Parathyroid adenoma (tissue), 2 donors: Measurements from ENCODE around the gene ANKS6.

Experiments
- H2AFZ ChIP-seq: fragments of 300-600 bp; sonication (generic); one replicate; pipeline ENCODE4 v1.7.0; 2017; ENCODE audit warnings: antibody characterized with exemption, mild to moderate bottlenecking
- H3K27ac ChIP-seq: fragments of 300-600 bp; sonication (generic); one replicate; pipeline ENCODE4 v1.7.0; 2017
- H3K27me3 ChIP-seq: fragments of 300-600 bp; sonication (generic); one replicate; pipeline ENCODE4 v1.7.0; 2017; ENCODE audit warnings: low read length; ENCODE audit not compliant: control insufficient read depth, insufficient read depth
- H3K36me3 ChIP-seq: fragments of 300-600 bp; sonication (generic); one replicate; pipeline ENCODE4 v1.7.0; 2017; ENCODE audit warnings: low read length; ENCODE audit not compliant: control insufficient read depth, insufficient read depth
- H3K4me1 ChIP-seq: fragments of 300-600 bp; sonication (generic); one replicate; pipeline ENCODE4 v1.7.0; 2017; ENCODE audit warnings: control low read depth
- H3K4me2 ChIP-seq: fragments of 300-600 bp; sonication (generic); one replicate; pipeline ENCODE4 v1.7.0; 2017; ENCODE audit warnings: low read length
- H3K4me3 ChIP-seq: fragments of 300-600 bp; sonication (generic); one replicate; pipeline ENCODE4 v1.7.0; 2017; ENCODE audit warnings: low read depth, low read length
- H3K79me2 ChIP-seq: fragments of 300-600 bp; sonication (generic); one replicate; pipeline ENCODE4 v1.7.0; 2017; ENCODE audit warnings: control low read depth
- H3K9ac ChIP-seq: fragments of 300-600 bp; sonication (generic); one replicate; pipeline ENCODE4 v1.7.0; 2017; ENCODE audit warnings: mild to moderate bottlenecking
- H3K9me3 ChIP-seq: fragments of 300-600 bp; sonication (generic); one replicate; pipeline ENCODE4 v1.7.0; 2017; ENCODE audit warnings: low read length; ENCODE audit not compliant: control insufficient read depth
- CTCF ChIP-seq: fragments of 300-600 bp; sonication (generic); IDR thresholded peaks from one replicate; pipeline ENCODE4 v1.7.0; 2017; ENCODE audit warnings: antibody characterized with exemption, mild to moderate bottlenecking
- donor health status: primary hyperparathyroidism.

ANKS6 gene

GRCh38 chr9:98727428-98727827 lies 68.9 kb downstream of the ANKS6 start:
- TF ChIP-seq CTCF = no peak
- Histone ChIP-seq H2AFZ (no peak overlapping the region), H3K9ac (no peak overlapping the region), H3K4me3 (no peak overlapping the region), H3K4me2 (no peak overlapping the region), H3K79me2 (no peaks in the 10 kb centered on the region), H3K27ac (no peak overlapping the region), H3K4me1 (no peaks in the 10 kb centered on the region), H3K27me3 (no peaks in the 10 kb centered on the region), H3K36me3 (no peaks in the 10 kb centered on the region), H3K9me3 (no peaks in the 10 kb centered on the region)

GRCh38 chr9:98726735-98727134 lies 69.6 kb downstream of the ANKS6 start:
- Histone ChIP-seq H3K4me2 (no peak overlapping the region), H3K9ac (no peak overlapping the region), H3K4me3 (no peak overlapping the region), H3K79me2 (no peaks in the 10 kb centered on the region), H3K27ac (no peak overlapping the region), H3K36me3 (no peaks in the 10 kb centered on the region), H3K4me1 (no peaks in the 10 kb centered on the region), H3K9me3 (no peaks in the 10 kb centered on the region), H3K27me3 (no peaks in the 10 kb centered on the region), H2AFZ (no peak overlapping the region)
- no peak for TF ChIP-seq CTCF

- no peak overlapping the region for H3K4me2 ChIP-seq
- no peaks in the 10 kb centered on the region for H3K27me3 ChIP-seq
- no peaks in the 10 kb centered on the region for H3K36me3 ChIP-seq
- no peaks in the 10 kb centered on the region for H3K9me3 ChIP-seq
- no peak for TF ChIP-seq CTCF
- no peaks in the 10 kb centered on the region for H3K79me2 ChIP-seq
- no peak overlapping the region for H3K27ac ChIP-seq
- no peak overlapping the region for H3K9ac ChIP-seq
- H3K4me1 ChIP-seq = no peaks in the 10 kb centered on the region
- H2AFZ ChIP-seq = no peak overlapping the region
- no peak overlapping the region for H3K4me3 ChIP-seq
Measured at GRCh38 chr9:98724810-98725530, 71.4 kb downstream of the ANKS6 start.

- H3K4me2 ChIP-seq = no peak overlapping the region
- TF ChIP-seq CTCF = no peak
- H3K27me3 ChIP-seq = no peaks in the 10 kb centered on the region
Measured at GRCh38 chr9:98721643-98722042, 74.7 kb downstream of the ANKS6 start.

GRCh38 chr9:98720402-98720801 lies 76.0 kb downstream of the ANKS6 start:
- Histone ChIP-seq H2AFZ (no peak overlapping the region), H3K27me3 (no peaks in the 10 kb centered on the region)

More at GRCh38 chr9:98721643-98722042, 74.7 kb downstream of the ANKS6 start:
- Histone ChIP-seq H3K4me1 (no peaks in the 10 kb centered on the region), H3K79me2 (no peaks in the 10 kb centered on the region), H3K36me3 (no peaks in the 10 kb centered on the region), H3K4me3 (no peak overlapping the region), H3K27ac (no peak overlapping the region), H3K9ac (no peak overlapping the region), H2AFZ (no peak overlapping the region), H3K9me3 (no peaks in the 10 kb centered on the region)

More at GRCh38 chr9:98720402-98720801, 76.0 kb downstream of the ANKS6 start:
- Histone ChIP-seq H3K79me2 (no peaks in the 10 kb centered on the region), H3K27ac (no peak overlapping the region), H3K9ac (no peak overlapping the region), H3K36me3 (no peaks in the 10 kb centered on the region), H3K4me2 (no peak overlapping the region), H3K4me3 (no peak overlapping the region), H3K4me1 (no peaks in the 10 kb centered on the region), H3K9me3 (no peaks in the 10 kb centered on the region)
- TF ChIP-seq CTCF = no peak
